ENCODE measurements around the gene ZNF329. TPM values are rescaled to one million over a fixed set of nuclear protein-coding genes. Genes with fewer than 3 reads are reported as not detected.
A peak's percentile ranks its signal among the peaks of the same experiment; 100 is the strongest.

ZNF329 gene
- total and polyA plus RNA-seq, 2 of the 13 experiments (the other 11 are each of a cell fraction or from before 2014, with no cell fraction given): 3.8 to 9.6 TPM

DNA sequence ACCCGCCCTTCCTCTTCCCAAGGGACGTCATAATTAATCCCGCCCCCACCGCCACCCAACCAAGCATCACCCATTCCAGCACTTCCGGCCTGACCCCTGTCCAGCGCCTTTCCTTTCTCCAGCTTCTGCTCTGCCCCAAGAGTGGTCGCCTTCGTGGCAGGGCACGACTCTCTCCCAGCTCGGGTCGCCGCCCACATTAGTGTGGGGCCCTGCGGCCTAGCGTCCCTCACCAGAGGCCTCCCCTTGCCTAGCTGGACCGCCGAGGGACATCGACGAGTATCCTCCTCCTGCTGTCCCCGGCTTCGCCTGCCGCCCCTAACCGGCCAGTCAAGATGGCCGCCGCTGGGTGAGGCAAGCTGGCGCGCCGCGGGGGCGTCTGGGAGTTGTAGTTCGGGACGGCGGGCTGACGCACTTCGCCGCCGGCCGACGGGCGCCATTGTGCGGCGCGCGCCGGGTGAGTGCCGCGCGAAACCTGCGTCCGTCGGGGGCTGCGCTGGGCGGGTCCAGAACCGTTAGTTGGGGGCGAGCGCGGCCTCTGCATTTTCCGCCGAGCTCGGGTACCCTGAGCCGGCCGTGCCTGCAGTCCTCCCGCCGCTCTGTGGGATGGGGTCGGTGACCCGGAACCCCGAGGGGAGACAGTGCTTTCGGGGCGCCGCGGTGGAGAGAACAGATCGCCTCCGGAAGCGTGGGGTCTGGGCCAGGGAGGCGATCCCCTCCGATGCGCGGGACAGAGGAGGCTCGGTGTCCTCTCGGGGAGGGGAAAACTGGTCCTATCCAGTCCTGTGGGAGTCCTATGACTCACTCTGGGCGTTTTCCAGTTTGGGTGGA lies 32.6 kb upstream of the ZNF329 start, which contains the start of gene ZNF274 (continued):
- TF ChIP-seq, protein P1, sequence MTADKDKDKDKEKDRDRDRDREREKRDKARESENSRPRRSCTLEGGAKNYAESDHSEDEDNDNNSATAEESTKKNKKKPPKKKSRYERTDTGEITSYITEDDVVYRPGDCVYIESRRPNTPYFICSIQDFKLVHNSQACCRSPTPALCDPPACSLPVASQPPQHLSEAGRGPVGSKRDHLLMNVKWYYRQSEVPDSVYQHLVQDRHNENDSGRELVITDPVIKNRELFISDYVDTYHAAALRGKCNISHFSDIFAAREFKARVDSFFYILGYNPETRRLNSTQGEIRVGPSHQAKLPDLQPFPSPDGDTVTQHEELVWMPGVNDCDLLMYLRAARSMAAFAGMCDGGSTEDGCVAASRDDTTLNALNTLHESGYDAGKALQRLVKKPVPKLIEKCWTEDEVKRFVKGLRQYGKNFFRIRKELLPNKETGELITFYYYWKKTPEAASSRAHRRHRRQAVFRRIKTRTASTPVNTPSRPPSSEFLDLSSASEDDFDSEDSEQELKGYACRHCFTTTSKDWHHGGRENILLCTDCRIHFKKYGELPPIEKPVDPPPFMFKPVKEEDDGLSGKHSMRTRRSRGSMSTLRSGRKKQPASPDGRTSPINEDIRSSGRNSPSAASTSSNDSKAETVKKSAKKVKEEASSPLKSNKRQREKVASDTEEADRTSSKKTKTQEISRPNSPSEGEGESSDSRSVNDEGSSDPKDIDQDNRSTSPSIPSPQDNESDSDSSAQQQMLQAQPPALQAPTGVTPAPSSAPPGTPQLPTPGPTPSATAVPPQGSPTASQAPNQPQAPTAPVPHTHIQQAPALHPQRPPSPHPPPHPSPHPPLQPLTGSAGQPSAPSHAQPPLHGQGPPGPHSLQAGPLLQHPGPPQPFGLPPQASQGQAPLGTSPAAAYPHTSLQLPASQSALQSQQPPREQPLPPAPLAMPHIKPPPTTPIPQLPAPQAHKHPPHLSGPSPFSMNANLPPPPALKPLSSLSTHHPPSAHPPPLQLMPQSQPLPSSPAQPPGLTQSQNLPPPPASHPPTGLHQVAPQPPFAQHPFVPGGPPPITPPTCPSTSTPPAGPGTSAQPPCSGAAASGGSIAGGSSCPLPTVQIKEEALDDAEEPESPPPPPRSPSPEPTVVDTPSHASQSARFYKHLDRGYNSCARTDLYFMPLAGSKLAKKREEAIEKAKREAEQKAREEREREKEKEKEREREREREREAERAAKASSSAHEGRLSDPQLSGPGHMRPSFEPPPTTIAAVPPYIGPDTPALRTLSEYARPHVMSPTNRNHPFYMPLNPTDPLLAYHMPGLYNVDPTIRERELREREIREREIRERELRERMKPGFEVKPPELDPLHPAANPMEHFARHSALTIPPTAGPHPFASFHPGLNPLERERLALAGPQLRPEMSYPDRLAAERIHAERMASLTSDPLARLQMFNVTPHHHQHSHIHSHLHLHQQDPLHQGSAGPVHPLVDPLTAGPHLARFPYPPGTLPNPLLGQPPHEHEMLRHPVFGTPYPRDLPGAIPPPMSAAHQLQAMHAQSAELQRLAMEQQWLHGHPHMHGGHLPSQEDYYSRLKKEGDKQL (CRISPR knock-in tag; IDR thresholded peaks at IDR 0.05; ENCODE audit: low read depth): no peak
- TF ChIP-seq TEAD3 (CRISPR knock-in tag; optimal IDR thresholded peaks at IDR 0.05; ENCODE audit: borderline replicate concordance): no peak
- 0 out of 2 replicates have a peak, but pooled peaks have one; percentile 69 for TF ChIP-seq SAFB2 (CRISPR knock-in tag; IDR thresholded peaks at IDR 0.05; ENCODE audit: borderline replicate concordance, low read depth)
- TF ChIP-seq SOX6 (IDR thresholded peaks at IDR 0.05): no peak
- peak; percentile 49 for TF ChIP-seq SOX6 (CRISPR knock-in tag; IDR thresholded peaks at IDR 0.05)
- TF ChIP-seq NONO (IDR thresholded peaks at IDR 0.05): no peak
- TF ChIP-seq NONO (CRISPR knock-in tag; conservative IDR thresholded peaks at IDR 0.05): peak; percentile 98
- TF ChIP-seq CREM (IDR thresholded peaks at IDR 0.05): peak; percentile 85
- no peak for TF ChIP-seq CREM (CRISPR knock-in tag; IDR thresholded peaks at IDR 0.05)
- TF ChIP-seq, protein P2, sequence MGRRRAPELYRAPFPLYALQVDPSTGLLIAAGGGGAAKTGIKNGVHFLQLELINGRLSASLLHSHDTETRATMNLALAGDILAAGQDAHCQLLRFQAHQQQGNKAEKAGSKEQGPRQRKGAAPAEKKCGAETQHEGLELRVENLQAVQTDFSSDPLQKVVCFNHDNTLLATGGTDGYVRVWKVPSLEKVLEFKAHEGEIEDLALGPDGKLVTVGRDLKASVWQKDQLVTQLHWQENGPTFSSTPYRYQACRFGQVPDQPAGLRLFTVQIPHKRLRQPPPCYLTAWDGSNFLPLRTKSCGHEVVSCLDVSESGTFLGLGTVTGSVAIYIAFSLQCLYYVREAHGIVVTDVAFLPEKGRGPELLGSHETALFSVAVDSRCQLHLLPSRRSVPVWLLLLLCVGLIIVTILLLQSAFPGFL (CRISPR knock-in tag; IDR thresholded peaks at IDR 0.05): no peak
- peak; percentile 94; the same call in 1 of the 2 replicates for TF ChIP-seq ZNF430 (CRISPR knock-in tag; IDR thresholded peaks at IDR 0.05)
- TF ChIP-seq, protein P3, sequence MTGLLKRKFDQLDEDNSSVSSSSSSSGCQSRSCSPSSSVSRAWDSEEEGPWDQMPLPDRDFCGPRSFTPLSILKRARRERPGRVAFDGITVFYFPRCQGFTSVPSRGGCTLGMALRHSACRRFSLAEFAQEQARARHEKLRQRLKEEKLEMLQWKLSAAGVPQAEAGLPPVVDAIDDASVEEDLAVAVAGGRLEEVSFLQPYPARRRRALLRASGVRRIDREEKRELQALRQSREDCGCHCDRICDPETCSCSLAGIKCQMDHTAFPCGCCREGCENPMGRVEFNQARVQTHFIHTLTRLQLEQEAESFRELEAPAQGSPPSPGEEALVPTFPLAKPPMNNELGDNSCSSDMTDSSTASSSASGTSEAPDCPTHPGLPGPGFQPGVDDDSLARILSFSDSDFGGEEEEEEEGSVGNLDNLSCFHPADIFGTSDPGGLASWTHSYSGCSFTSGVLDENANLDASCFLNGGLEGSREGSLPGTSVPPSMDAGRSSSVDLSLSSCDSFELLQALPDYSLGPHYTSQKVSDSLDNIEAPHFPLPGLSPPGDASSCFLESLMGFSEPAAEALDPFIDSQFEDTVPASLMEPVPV (CRISPR knock-in tag; IDR thresholded peaks at IDR 0.05): peak; percentile 48; the same call in 1 of the 2 replicates
- peak; percentile 62; the same call in 1 of the 2 replicates for TF ChIP-seq TARDBP (CRISPR knock-in tag; IDR thresholded peaks at IDR 0.05)
- TF ChIP-seq ZFP82 (CRISPR knock-in tag; IDR thresholded peaks at IDR 0.05; ENCODE audit: borderline replicate concordance): 0 out of 2 replicates have a peak, but pooled peaks have one; percentile 77
- TF ChIP-seq, protein P4, sequence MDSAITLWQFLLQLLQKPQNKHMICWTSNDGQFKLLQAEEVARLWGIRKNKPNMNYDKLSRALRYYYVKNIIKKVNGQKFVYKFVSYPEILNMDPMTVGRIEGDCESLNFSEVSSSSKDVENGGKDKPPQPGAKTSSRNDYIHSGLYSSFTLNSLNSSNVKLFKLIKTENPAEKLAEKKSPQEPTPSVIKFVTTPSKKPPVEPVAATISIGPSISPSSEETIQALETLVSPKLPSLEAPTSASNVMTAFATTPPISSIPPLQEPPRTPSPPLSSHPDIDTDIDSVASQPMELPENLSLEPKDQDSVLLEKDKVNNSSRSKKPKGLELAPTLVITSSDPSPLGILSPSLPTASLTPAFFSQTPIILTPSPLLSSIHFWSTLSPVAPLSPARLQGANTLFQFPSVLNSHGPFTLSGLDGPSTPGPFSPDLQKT (CRISPR knock-in tag; IDR thresholded peaks at IDR 0.05; ENCODE audit: borderline replicate concordance): no peak
- TF ChIP-seq CCDC6 (CRISPR knock-in tag; IDR thresholded peaks at IDR 0.05): peak; percentile 70; the same call in 1 of the 2 replicates
- peak; percentile 79 for TF ChIP-seq ZFX (CRISPR knock-in tag; IDR thresholded peaks at IDR 0.05; ENCODE audit: low read depth)
- no peak for TF ChIP-seq ZNF207 (IDR thresholded peaks at IDR 0.05; ENCODE audit: borderline replicate concordance)
- no peak for TF ChIP-seq ETV6 (CRISPR knock-in tag; conservative IDR thresholded peaks at IDR 0.05)
- peak; percentile 63; the same call in 1 of the 2 replicates for TF ChIP-seq ZNF792 (CRISPR knock-in tag; IDR thresholded peaks at IDR 0.05)
- no peak; the same call in 1 of the 2 replicates for TF ChIP-seq ZBTB7A (CRISPR knock-in tag; IDR thresholded peaks at IDR 0.05)
